ENCODE results near the gene PPP4R3B.

Gene PPP4R3B

GRCh38 chr2:55498582-55498981 lies 118.8 kb downstream of the PPP4R3B start:
- H3K4me1 ChIP-seq (ENCODE audit: insufficient read depth, low read length): no peaks in the 10 kb centered on the region
- DNase-seq (no peak), ATAC-seq (ENCODE audit: insufficient read depth, low read depth) (no peak)
- no peaks in the 10 kb centered on the region for H4K20me1 ChIP-seq (ENCODE audit: insufficient read depth, low read length)
- no peak overlapping the region for H3K9ac ChIP-seq (ENCODE audit: low read depth, low read length)
- no peak overlapping the region for H3K27ac ChIP-seq (ENCODE audit: low read length)
- H3K27me3 ChIP-seq (ENCODE audit: insufficient read depth, low read length, poor library complexity): no peaks in the 10 kb centered on the region
- TF ChIP-seq CTCF (IDR thresholded peaks at IDR 0.05; ENCODE audit: borderline replicate concordance, extremely low read depth, low read length, poor library complexity, severe bottlenecking) (no peak), EZH2 (IDR thresholded peaks at IDR 0.05; ENCODE audit: borderline replicate concordance, low read depth, low read length, severe bottlenecking) (no peak)
- H3K36me3 ChIP-seq (ENCODE audit: insufficient read depth, low read length): no peaks in the 10 kb centered on the region
- H2AFZ ChIP-seq (ENCODE audit: low read depth, low read length): no peak overlapping the region
- no peaks in the 10 kb centered on the region for H3K79me2 ChIP-seq (ENCODE audit: insufficient read depth, low read length)
- no peaks in the 10 kb centered on the region for H3K9me3 ChIP-seq (ENCODE audit: insufficient read depth, low read length, severe bottlenecking)
- H3K4me2 ChIP-seq (ENCODE audit: insufficient read depth, low read length): no peak overlapping the region
- H3K4me3 ChIP-seq (ENCODE audit: low read depth in 1 of 2, low read length in 2 of 2): no peak overlapping the region
